HG02884 (cell line): ENCODE results near the gene HAUS3.
"Not testable (repeated sequence)": the region's sequence is repeated elsewhere in the genome, so short reads cannot be mapped to it uniquely, and the experiment has no call there.

Experiments
- ATAC-seq: cut with Tn5 transposase; IDR thresholded peaks from one replicate; pipeline ENCODE4 v1.9.1; 2021; ENCODE audit warnings: mild to moderate bottlenecking, moderate library complexity; ENCODE audit not compliant: unreplicated experiment

HAUS3 gene

DNA sequence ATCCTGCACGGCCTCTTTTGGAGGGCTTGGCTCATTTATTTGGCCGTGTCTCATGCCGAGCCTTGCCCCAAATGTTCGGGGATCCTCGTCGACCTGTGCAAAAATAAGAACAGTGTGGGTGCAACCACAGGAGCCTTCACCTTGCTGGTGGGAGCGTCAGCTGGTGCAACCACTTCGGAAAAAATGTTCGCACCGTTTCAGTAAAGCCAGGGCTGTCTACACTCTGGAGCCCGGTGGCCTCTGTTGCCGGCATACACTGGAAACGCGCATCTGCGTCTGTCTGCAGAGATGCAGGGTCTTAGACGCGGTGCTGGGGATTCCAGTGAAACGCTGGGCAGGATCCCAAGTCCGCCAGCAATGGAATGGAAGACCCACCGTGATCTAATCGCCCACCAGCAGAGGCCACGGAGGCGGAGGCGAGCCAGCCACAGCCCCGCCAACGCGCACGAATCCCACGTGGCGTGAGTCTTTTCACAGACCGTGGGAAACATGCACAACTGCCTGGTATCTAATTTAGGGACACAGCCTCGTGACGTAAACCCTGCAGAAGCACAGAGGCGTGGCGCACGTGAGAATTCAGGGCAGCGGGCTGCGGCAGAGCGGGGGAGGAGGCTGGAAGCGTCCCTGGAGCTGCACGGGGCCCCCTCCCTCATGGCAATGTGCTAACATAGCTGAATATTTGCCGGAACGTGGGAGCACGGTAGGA lies 33.8 kb upstream of the HAUS3 start:
- ATAC-seq = no peak

DNA sequence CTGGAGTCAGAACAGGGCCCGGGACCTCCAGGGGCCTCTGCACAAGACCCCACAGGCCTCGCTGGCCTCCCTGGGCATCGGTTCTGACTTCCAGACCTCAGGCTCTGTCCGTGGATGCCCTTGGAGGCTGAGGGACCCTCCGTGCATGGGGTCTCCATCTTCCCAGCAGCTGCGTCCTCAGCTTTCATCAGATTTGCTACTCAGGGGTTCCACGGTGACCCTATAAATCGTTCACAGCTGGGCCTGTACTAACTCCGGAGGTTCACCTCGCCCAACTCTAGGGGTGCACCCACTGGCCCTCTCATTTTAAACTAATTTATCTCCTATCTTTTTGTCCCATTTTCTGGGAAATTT lies 33.1 kb upstream of the HAUS3 start:
- not testable (repeated sequence) for ATAC-seq

DNA sequence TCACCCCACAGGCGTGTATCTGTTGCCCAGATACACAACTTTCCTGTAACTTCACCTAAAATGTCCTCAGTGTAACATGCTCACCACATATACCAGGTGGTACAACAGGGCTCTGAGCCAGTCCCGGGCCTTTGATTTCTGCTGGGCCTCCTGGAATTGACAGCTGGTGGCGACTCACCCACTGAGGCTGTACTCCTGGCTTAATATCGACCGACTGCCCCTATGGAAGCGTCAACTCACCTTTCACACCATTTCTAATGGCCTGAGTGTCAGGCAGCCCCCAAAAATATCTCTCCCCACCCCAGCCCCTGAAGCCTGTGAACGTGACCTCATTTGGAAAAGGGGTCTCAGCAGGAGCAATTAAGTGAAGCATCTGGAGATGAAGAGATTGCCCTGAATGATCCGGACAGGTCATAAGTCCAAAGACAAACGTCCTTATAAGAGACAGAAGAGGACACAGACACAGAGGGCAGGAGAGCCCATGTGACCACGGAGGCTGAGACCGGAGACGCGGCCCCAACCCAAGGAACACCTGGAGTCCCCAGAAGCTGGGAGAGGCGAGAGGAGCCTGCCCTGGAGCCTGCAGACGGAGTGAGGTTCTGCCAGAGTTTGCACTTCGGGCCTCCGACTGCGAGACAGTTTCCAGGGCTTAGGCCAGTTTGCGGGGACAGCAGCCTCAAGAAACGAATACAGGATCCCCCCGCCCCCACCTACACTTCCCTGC lies 32.6 kb upstream of the HAUS3 start:
- ATAC-seq = no peak

DNA sequence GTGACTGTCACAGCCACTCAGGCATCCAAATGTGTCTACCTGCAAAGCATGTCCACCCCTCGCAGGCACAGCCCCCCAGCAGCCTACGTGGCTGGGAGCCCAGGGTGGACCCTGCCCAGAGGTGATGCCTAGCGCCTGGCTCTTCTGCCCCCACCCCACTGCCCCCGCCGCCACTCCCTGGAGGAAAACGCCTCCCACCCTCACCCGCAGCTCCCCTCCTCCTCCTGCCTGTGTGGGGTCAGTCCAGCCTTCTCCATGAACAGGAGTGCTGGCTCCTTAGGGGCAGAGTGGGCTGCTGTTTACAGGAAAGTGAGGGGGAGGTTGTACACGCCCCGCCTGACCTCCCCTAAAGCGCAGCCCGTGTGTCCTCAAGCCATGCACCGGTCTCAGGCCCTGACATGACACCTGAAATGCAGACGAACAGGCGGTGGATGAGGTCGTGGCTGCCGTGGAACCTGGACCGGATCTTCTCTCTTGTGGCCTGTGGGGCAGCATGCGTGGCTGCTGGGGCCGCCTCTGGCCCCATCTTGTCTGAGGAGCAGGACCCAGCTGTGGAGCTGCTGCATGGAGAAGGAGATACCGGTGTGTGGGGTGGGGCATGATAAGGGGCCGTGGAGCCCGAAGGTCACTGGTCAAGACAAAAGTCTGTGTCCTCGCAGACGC lies 31.9 kb upstream of the HAUS3 start:
- ATAC-seq = no peak

DNA sequence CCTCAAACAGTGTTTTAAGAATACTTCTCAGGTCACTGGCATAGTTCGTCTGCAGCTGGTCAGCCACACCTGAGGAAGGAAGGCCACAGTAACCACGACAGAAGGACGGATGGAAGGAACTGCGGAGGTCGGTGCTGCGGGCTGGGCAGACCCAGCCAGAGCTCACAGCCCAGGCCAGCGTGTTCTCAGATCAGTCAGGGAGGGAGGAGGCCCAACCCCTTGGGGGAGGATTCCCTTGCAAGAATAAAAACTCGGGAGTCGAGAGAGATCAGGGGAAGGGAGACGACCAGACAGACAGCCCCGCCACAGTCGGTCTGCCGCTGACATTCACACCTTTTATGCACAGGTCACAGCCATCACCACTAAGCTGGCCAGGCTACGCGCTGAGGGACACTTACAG lies 31.3 kb upstream of the HAUS3 start:
- ATAC-seq = no peak

DNA sequence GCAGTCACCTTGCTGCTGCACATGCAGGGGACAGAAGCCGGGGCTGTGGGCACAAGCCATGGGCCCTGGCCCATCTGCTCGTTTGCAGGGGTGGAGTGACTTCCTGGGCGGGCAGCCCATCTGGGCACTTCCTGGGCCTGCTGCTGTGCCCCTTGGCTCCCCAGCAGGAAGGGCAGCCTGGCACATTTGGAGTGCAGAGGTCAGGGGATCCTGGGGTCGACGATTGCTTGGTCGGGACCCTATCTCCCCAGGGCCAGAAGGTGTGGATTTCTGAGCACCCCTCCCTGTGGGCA lies 30.9 kb upstream of the HAUS3 start:
- ATAC-seq = no peak

DNA sequence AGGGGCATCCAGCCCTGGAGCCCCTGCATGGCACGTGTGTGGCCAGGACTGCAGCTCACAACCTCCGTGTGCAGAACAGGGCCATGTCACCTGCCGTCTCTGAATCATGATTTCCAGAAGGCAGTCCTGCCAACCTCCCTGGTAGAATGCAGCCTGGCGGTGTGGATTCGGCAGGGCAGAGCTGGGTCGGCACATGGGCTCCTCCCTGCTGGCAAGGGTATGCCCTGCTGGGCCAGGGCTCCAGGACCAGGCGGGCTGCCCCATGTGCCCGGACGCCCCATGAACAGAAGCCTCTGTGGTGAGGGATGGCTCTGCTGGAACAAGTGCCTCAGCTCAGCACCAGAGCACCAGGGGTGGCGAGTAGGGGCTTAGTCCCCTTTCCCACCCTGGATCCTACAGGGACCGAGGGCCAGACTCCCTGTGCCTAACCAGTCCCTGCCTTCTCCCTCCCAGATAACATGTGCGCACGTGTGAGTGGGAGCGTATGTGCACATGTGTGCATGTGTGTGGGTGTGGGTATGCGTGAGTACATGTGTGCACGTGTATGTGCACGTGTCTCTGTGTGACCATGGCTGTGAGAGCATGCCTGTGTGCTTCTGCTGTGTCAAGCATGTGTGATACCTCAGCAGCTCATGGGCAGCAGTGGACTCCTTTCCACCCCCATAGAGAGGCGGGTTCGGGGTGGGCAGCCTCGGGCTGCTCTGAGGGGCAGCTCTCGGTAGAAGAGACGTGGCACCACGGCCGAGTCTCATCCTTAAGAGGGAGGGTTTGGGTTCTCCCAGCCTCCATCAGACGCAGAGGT lies 30.3 kb upstream of the HAUS3 start:
- no peak for ATAC-seq

DNA sequence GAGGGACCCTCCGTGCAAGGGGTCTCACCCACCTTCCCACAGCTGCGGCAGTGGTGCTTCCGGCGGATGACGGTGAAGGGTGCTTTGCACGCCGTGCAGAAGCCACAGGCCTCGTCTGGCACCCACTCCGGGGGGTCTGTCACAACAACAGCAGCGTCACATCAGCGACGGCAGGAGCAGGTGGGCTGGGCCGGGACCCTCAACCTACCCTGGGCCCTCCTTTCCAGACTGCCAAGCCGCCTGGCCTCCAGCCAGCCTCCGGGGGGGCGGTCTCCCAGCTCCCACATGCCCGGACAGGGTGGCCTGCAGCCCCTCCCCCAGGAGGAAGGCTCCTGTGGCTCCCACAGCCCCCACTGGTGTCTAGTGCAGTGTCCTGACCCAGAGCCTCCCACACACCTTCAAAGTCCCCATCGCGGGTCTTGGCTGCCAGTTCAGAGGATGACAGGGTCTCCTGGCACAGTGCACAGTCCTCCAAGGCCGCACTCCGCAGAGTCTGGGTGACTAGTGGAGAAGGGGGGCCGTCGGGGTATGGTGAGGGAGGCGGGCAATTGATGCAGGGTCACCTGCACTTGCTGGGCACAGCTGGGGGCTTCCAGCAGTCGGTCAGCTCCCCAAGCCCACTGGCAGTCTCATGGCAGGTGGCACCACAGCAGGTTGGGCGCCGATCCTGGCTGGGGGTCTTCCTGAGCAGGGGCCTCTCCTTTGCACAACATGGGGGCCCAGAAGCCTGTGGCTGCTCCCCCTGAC lies 29.5 kb upstream of the HAUS3 start:
- ATAC-seq = no peak

DNA sequence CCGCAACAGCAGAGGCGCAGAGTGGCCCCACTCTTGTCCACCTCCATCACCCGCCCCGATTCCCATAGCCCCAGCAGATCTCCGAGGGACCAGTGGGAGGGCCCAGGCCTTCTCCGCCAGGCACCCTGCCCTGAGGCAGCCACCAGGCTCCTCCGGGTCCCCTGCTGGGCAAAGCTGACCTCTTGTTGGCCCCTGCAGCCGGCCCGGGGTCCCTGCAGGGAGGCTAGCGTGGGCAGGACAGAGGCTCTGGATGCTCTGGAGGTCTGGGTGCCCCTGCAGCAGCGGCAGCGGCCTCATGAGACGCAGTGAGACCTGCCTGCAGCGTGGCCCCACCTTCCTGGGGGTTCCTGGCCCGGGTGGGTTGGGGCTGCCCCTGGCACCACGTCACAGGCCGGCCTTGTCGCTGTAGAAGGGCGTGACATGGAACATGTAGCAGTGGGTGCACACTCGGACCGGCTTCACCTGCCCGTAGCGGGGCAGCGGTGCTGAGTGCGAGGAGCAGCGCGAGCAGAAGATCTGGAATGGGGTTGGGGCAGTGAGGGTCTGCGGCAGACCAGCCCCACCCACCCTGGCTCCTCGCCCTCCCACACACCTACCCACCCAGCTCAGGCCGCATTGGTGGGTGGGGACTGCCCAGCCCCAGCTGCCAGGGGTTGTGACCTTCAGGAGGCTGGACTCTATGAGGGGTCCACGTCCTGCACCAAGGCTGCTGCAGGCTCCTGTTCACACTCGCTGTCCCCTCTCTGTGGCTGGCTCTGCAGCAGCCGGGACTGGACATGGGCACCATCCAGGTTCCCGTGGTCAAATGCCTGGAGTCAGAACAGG lies 28.6 kb upstream of the HAUS3 start:
- ATAC-seq = no peak

DNA sequence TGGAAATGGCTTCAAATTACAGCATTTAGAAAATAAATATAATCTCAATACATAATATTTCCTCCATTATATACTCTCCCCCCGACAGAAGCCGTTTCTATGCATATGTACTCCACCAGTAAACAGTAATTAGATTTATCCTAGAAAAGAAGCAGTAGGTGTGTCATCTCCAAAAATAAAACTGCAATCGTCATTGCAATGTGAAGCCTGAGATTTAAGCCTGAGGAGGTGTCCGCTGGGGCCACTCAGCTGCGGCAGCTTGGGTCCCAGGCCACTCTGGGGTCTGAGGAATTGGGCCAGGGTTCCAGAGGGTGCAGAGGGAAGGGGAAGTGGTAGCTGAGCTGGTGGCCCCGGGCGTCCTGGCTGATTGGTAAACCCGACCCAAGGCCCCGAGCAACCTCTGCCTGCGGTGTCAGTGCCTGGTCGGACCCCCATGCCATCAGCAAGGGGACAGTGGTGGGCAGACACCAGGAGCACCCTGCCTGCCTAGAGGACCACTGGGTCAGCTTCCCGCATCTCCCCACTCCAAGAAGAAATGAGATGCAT lies 27.8 kb upstream of the HAUS3 start:
- ATAC-seq = no peak

DNA sequence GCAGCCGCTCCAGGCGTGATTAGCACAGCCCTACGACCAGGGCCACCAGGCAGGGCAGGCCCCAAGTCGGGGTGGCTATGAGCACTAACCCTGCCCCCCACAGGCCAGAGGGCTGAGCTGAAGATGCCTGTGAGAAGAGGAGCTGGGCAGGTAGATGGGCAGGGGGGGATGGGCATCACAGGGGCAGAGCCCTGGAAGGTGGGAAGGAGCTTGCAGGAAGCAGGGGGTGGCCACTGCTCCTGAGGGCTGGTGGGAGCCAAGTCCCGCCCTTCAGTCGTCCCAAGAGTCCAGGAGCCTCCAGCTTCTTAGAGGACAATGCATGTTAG lies 27.2 kb upstream of the HAUS3 start:
- no peak for ATAC-seq

DNA sequence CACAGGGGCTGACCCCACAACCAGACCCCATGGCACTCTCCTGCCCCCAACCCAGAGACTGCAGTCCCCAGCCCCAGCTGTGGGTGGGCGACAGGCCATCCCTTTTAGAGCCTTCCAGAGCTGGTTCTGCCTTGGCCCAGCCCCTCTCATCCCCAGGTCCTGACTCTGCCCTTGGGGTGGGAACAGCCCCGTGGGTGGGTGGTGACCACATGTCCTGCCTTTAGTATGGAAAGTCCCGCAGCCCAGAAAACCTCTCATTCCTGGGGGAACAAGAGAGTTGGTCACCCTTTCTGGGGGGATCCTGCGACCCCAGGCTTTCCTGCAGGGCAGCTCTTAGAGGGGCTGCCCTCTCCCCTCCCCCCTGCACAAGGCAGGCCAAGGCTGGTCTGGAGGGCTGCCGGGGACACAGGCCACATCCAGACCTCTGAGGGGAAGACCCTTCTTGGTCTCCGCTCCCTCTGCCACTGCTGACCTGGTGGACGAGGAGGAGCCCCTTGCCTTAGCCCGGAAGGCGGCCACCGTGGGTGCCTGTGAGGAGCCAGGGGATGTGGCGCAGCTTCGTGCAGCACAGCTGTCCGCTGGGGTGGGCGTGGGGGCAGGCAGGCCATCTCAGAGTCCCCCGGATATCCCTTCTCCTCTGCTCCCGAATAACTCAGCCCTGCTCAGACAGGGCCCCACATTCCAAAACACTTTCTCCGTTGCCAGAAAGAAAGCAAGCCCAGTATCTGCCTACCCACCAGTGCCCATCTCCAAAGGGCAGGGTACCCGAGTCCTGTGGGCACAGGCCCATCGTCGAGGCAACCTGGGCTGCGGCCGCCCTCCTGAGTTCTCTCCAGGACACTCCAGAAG lies 26.7 kb upstream of the HAUS3 start:
- ATAC-seq = no peak

DNA sequence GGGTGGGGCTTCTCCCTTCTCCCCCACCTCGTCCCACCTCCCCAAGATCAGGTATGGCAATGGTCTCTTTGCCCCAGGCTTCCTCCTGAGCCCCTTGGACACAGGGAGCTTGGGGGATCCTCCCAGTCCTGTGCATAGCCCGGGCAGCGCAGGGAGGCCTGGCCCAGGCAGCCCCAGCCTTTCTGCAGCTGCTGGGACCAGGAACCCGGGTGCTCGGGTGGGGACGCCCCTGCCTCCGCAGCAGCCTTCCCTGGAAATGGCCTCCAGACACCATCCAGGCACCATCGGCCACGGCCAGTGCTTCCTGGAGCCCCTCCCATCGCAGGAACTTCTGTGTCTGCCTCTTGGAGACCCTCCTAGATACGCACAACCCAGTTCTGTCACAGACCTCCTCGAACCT lies 25.9 kb upstream of the HAUS3 start:
- ATAC-seq = no peak

DNA sequence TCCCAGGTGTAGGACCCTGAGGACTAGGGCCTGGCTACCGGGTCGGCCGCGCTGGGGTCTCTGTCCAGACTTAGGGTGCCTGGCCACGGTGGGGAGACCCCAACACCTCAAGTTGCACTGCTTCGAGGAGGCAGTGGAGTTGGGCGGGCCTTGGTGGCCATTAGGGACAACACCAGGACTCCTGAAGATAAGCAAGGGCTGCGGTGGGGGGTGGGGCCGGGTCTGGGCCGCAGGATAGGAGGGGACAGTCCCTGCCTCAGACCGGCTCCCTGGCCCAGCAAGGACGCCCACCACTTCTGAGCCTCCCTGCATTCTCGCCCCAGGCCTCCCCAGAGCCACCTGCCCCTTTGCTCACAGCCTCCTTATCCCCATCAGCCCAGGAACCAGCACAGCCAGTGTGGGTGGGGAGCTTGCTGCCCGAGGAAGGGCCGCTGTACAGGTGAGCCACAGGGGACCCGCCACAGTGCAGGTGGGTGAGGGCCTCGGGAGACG lies 25.4 kb upstream of the HAUS3 start:
- no peak for ATAC-seq

DNA sequence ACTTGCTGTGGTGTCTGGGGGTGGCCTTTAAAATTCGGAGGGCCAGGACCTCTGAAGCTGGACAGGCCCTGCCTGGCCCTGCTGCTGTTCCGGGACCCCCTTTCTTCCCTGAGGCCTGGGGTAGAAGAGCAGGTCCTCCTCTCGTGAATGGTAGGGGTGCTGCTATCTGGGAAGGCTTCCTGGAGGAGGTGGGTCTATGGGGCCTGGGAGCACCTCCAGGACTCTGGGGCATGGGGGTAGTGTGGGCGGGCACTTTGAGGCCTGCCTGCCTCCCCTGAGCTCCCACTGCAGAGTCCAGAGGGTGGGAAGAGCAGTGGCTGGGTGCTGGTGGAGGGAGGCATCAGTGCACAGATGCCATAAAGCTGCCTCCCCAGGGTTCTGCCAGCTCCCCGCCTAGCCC lies 24.9 kb upstream of the HAUS3 start:
- no peak for ATAC-seq

DNA sequence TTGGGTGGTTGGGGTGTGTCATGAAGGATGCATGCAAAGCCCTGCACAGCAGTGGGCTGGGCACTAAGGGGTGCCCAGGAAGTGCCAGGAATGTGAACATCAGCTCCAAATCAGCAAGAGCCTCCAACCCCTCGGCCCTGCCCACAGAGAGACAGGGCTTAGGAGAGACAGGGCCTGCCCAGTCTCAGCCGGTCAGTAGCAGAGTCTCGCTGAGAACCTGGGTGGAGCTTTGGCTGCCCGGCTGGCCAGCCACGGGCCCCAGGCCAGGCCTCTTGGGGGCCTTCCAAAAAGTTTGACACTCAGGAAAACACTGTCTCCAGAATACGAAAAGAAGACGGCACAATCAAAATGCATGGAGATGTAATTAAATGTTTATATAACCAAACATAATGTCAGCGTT lies 24.3 kb upstream of the HAUS3 start:
- ATAC-seq = no peak

DNA sequence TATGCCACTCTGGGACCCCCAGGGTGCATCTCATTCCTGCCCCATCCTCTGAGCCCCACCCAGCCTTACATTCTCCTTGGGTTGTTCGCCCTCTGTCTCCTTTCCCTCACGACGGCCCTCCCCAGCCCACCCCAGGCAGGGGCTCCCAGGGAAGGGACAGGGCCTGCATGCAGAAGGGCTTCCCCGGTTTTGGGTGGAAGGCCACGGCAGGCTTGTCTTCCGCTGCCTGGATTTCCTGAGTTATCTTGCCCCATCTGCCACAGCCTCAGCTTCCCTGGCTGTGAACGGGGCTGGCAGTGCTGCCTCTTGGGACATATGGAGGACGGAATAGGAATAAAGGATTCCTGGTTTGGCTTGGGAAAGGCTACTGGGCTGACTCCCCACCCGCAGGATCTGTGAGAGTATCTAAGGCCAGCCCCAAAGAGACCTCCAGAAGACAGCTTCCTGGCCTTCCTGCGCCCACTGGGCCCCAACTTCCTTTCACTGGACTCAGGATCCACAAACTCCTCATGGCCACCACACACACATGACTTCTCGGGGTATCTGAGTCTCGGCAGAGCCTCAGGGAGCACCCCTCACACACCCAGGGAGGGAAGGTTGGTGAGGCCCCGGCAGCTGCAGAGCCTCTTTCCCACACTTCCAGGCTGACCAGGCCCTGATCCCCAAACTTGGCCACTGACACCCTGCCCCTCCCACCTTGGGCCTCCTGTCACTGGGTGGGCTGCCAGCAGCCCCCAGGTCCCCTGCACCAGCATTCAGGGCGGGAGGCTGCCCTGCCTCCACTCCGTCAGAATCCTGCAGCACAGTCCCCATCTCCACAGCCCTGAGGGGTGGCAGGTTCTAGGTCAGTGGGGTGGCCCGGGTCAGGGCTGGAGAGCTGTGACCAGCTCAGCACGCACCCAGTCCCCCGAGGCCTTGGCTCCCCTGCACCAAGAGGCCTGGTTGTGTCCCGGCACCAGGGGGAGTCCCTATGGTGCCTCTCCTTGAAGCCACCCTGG lies 23.5 kb upstream of the HAUS3 start:
- ATAC-seq = no peak
